ENCODE results near the gene PRORP. TPM values are rescaled to one million over a fixed set of nuclear protein-coding genes. Genes with fewer than 3 reads are reported as not detected.

The PRORP gene
- total and polyA plus RNA-seq, 2 of the 13 experiments (the other 11 are each of a cell fraction or from before 2014, with no cell fraction given), result 48.9 to 88.7 TPM

DNA sequence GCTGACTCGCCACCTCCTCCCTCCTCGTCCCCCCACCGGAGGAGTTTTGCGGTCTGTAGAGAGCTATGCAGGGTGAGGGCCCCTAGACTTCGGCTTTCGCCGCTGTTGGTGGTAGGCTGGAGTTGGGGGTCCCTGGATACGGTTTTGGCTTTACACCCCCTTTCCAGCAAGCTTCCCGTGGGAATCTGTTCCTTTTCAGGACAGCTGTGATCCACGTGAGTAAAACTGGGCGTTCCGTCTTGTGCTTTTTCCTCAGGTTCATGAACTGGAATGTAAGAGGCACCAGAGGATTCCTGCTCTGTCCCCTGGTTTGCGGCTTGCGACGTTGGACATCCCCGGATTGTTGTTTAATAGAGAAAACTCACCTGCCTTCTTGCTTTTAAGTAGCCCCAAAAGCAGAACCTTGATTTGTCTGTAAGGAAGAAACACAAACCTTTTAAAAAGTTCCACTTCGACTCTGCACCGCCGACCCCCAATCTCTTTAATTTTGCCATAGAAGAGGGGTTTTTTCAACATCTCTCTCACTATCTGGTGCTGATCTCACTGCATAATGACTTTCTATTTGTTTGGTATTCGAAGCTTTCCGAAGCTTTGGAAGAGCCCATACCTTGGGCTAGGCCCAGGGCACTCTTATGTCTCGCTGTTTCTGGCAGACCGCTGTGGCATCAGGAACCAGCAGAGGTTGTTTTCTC lies 490 bp downstream of the PRORP start (continued):
- TF ChIP-seq, protein P1, sequence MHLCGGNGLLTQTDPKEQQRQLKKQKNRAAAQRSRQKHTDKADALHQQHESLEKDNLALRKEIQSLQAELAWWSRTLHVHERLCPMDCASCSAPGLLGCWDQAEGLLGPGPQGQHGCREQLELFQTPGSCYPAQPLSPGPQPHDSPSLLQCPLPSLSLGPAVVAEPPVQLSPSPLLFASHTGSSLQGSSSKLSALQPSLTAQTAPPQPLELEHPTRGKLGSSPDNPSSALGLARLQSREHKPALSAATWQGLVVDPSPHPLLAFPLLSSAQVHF (CRISPR knock-in tag; IDR thresholded peaks at IDR 0.05), result no peak
- TF ChIP-seq, protein P2, sequence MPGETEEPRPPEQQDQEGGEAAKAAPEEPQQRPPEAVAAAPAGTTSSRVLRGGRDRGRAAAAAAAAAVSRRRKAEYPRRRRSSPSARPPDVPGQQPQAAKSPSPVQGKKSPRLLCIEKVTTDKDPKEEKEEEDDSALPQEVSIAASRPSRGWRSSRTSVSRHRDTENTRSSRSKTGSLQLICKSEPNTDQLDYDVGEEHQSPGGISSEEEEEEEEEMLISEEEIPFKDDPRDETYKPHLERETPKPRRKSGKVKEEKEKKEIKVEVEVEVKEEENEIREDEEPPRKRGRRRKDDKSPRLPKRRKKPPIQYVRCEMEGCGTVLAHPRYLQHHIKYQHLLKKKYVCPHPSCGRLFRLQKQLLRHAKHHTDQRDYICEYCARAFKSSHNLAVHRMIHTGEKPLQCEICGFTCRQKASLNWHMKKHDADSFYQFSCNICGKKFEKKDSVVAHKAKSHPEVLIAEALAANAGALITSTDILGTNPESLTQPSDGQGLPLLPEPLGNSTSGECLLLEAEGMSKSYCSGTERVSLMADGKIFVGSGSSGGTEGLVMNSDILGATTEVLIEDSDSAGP (CRISPR knock-in tag; IDR thresholded peaks at IDR 0.05; ENCODE audit: borderline replicate concordance), result no peak
- TF ChIP-seq KLF6 (CRISPR knock-in tag; IDR thresholded peaks at IDR 0.05) (no peak; the same call in 1 of the 2 replicates), ZNF136 (CRISPR knock-in tag; IDR thresholded peaks at IDR 0.05; ENCODE audit: low read depth) (0 out of 2 replicates have a peak, but pooled peaks have one; percentile 14), ZNF274 (CRISPR knock-in tag; IDR thresholded peaks at IDR 0.05) (no peak), ZNF260 (CRISPR knock-in tag; IDR thresholded peaks at IDR 0.05; ENCODE audit: borderline replicate concordance, low read depth) (no peak), GFI1 (CRISPR knock-in tag; IDR thresholded peaks at IDR 0.05; ENCODE audit: borderline replicate concordance) (no peak), TBP (CRISPR knock-in tag; IDR thresholded peaks at IDR 0.05) (no peak), XBP1 (CRISPR knock-in tag; IDR thresholded peaks at IDR 0.05) (no peak), ZNF235 (CRISPR knock-in tag; IDR thresholded peaks at IDR 0.05; ENCODE audit: borderline replicate concordance) (peak; percentile 88; the same call in 1 of the 2 replicates), SNRNP70 (IDR thresholded peaks at IDR 0.05; ENCODE audit: low read depth, low read length) (no peak), SNAI1 (CRISPR knock-in tag; IDR thresholded peaks at IDR 0.05; ENCODE audit: borderline replicate concordance) (no peak; the same call in 1 of the 2 replicates), HOXA5 (CRISPR knock-in tag; IDR thresholded peaks at IDR 0.05) (no peak), ZC3H13 (CRISPR knock-in tag; IDR thresholded peaks at IDR 0.05) (no peak), TOPORS (CRISPR knock-in tag; IDR thresholded peaks at IDR 0.05) (0 out of 2 replicates have a peak, but pooled peaks have one; percentile 41), ZNF496 (CRISPR knock-in tag; IDR thresholded peaks at IDR 0.05; ENCODE audit: insufficient replicate concordance) (no peak), RXRA (CRISPR knock-in tag; IDR thresholded peaks at IDR 0.05) (no peak; the same call in 1 of the 2 replicates)
- TF ChIP-seq, protein P3, sequence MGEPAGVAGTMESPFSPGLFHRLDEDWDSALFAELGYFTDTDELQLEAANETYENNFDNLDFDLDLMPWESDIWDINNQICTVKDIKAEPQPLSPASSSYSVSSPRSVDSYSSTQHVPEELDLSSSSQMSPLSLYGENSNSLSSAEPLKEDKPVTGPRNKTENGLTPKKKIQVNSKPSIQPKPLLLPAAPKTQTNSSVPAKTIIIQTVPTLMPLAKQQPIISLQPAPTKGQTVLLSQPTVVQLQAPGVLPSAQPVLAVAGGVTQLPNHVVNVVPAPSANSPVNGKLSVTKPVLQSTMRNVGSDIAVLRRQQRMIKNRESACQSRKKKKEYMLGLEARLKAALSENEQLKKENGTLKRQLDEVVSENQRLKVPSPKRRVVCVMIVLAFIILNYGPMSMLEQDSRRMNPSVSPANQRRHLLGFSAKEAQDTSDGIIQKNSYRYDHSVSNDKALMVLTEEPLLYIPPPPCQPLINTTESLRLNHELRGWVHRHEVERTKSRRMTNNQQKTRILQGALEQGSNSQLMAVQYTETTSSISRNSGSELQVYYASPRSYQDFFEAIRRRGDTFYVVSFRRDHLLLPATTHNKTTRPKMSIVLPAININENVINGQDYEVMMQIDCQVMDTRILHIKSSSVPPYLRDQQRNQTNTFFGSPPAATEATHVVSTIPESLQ (CRISPR knock-in tag; conservative IDR thresholded peaks at IDR 0.05), result 0 out of 2 replicates have a peak, but pooled peaks have one; percentile 81
- TF ChIP-seq, protein P4, sequence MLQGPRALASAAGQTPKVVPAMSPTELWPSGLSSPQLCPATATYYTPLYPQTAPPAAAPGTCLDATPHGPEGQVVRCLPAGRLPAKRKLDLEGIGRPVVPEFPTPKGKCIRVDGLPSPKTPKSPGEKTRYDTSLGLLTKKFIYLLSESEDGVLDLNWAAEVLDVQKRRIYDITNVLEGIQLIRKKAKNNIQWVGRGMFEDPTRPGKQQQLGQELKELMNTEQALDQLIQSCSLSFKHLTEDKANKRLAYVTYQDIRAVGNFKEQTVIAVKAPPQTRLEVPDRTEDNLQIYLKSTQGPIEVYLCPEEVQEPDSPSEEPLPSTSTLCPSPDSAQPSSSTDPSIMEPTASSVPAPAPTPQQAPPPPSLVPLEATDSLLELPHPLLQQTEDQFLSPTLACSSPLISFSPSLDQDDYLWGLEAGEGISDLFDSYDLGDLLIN (CRISPR knock-in tag; IDR thresholded peaks at IDR 0.05; ENCODE audit: borderline replicate concordance), result no peak
- TF ChIP-seq, protein P5, sequence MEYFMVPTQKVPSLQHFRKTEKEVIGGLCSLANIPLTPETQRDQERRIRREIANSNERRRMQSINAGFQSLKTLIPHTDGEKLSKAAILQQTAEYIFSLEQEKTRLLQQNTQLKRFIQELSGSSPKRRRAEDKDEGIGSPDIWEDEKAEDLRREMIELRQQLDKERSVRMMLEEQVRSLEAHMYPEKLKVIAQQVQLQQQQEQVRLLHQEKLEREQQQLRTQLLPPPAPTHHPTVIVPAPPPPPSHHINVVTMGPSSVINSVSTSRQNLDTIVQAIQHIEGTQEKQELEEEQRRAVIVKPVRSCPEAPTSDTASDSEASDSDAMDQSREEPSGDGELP (IDR thresholded peaks at IDR 0.05; ENCODE audit: borderline replicate concordance, low read depth), result peak; percentile 77; the same call in 1 of the 2 replicates

Measured in HepG2 (cell line).